Measurements from ENCODE around the gene SEC14L1.
"Not testable (repeated sequence)": the region's sequence is repeated elsewhere in the genome, so short reads cannot be mapped to it uniquely, and the experiment has no call there.

The SEC14L1 gene

GRCh38 chr17:77144227-77144626 is 3.5 kb downstream of the SEC14L1 start:
- peak; percentile 57 for DNase-seq

GRCh38 chr17:77145224-77145611 is 4.4 kb downstream of the SEC14L1 start:
- no peak for DNase-seq

- DNase-seq: no peak
These were observed 5.0 kb downstream of the SEC14L1 start for GRCh38 chr17:77145612-77146245.

- no peak for DNase-seq
These were observed 5.5 kb downstream of the SEC14L1 start for GRCh38 chr17:77146246-77146632.

- DNase-seq: peak; percentile 21
These were observed 6.1 kb downstream of the SEC14L1 start for GRCh38 chr17:77146882-77147281.

- no peak for DNase-seq
These were observed 6.6 kb downstream of the SEC14L1 start for GRCh38 chr17:77147357-77147801.

GRCh38 chr17:77148077-77148939 is 7.5 kb downstream of the SEC14L1 start:
- DNase-seq: no peak

- DNase-seq: no peak
These were observed 8.3 kb downstream of the SEC14L1 start for GRCh38 chr17:77148940-77149510.

GRCh38 chr17:77150196-77150595 is 9.4 kb downstream of the SEC14L1 start:
- no peak for DNase-seq

GRCh38 chr17:77151186-77151585 is 10.4 kb downstream of the SEC14L1 start:
- no peak for DNase-seq

- DNase-seq: not testable (repeated sequence)
These were observed 11.3 kb downstream of the SEC14L1 start for GRCh38 chr17:77152056-77152455.

- DNase-seq: no peak
These were observed 12.7 kb downstream of the SEC14L1 start for GRCh38 chr17:77153472-77153871.

- no peak for DNase-seq
These were observed 13.3 kb downstream of the SEC14L1 start for GRCh38 chr17:77153999-77154586.

- DNase-seq: no peak
These were observed 14.4 kb downstream of the SEC14L1 start for GRCh38 chr17:77155125-77155524.

GRCh38 chr17:77157766-77158165 is 17.0 kb downstream of the SEC14L1 start:
- not testable (repeated sequence) for DNase-seq

- peak; percentile 85 for DNase-seq
These were observed 19.5 kb downstream of the SEC14L1 start for GRCh38 chr17:77160091-77160874.

GRCh38 chr17:77160875-77161530 is 20.2 kb downstream of the SEC14L1 start:
- DNase-seq: peak; percentile 93

GRCh38 chr17:77161953-77162352 is 21.2 kb downstream of the SEC14L1 start:
- no peak for DNase-seq

GRCh38 chr17:77163001-77163400 is 22.2 kb downstream of the SEC14L1 start:
- no peak for DNase-seq

GRCh38 chr17:77163511-77164280 is 22.9 kb downstream of the SEC14L1 start:
- DNase-seq: no peak

GRCh38 chr17:77164483-77165091 is 23.8 kb downstream of the SEC14L1 start:
- peak; percentile 73 for DNase-seq
